A549 (cell line): ENCODE results near the gene CGREF1. TPM values are rescaled to one million over a fixed set of nuclear protein-coding genes. Genes with fewer than 3 reads are reported as not detected.

Experiments used
- ATAC-seq, 2 experiments: fragments of 200-7000 bp in 1 of 2; fragments of >200 bp in 1 of 2; cut with Nextera tagmentation in 1 of 2; cut with Tn5 transposase in 1 of 2; 3 replicates each; pipeline versions ENCODE4 v1.8.0 to v1.9.1; 2018 to 2020; ENCODE audit warnings: mild to moderate bottlenecking in 1 of 2, moderate library complexity in 1 of 2
- CTCF ChIA-PET: fragments of 300-600 bp; sonication (Branson Sonifier 250); formaldehyde crosslinking; extraction: SDS; loops from one replicate; lab custom pipeline; 2021; ENCODE audit warnings: antibody characterized with exemption, inconsistent platforms; lab: Yijun Ruan, JAX
- POLR2A ChIA-PET: fragments of 350-600 bp; formaldehyde crosslinking; extraction: SDS; loops from one replicate; lab custom pipeline; 2021; ENCODE audit warnings: antibody characterized with exemption, inconsistent platforms; lab: Yijun Ruan, JAX
- DNase-seq, 2 experiments: peaks; one replicate each; pipeline versions ENCODE4 v3.0.0 to v3.0.0-alpha.2; 2011 to 2016; ENCODE audit warnings: low read depth in 1 of 2, low spot score in 1 of 2
- FAIRE-seq: peaks from 2 replicates; lab custom pipeline; 2011; peaks lifted over from hg19 to GRCh38; lab: Jason Lieb, UNC
- H3K27ac ChIP-seq, 2 experiments: fragments of >200 bp; sonication (Bioruptor Twin); formaldehyde crosslinking; 3 replicates each; pipeline ENCODE4 v1.5.1; 2016 to 2017
- H3K4me1 ChIP-seq: fragments of >200 bp; sonication (Bioruptor Twin); formaldehyde crosslinking; 3 replicates; pipeline ENCODE4 v1.6.1; 2016
- H3K4me2 ChIP-seq: fragments of >200 bp; sonication (Bioruptor Twin); formaldehyde crosslinking; 3 replicates; pipeline ENCODE4 v1.6.1; 2016
- H3K4me3 ChIP-seq: fragments of >200 bp; sonication (Bioruptor Twin); formaldehyde crosslinking; 3 replicates; pipeline ENCODE4 v1.5.1; 2016
- H3K9me3 ChIP-seq: fragments of >200 bp; sonication (Bioruptor Twin); formaldehyde crosslinking; 3 replicates; pipeline ENCODE4 v1.6.1; 2016
- ATOH8 ChIP-seq: fragments of 250-450 bp; sonication (Bioruptor Pico); IDR thresholded peaks from 2 replicates; pipeline ENCODE4 v1.5.0; 2020; ENCODE audit warnings: low read depth, mild to moderate bottlenecking, moderate library complexity
- CBX2 ChIP-seq: fragments of 200-600 bp; sonication (generic); IDR thresholded peaks from 2 replicates; pipeline ENCODE4 v1.6.1; 2016; ENCODE audit warnings: low read depth, mild to moderate bottlenecking, borderline replicate concordance
- E2F6 ChIP-seq: IDR thresholded peaks from 2 replicates; pipeline ENCODE4 v1.6.1; 2012; ENCODE audit warnings: low read depth, borderline replicate concordance
- EHMT2 ChIP-seq: fragments of 200-600 bp; sonication (generic); IDR thresholded peaks from 2 replicates; pipeline ENCODE4 v1.6.1; 2016; ENCODE audit warnings: antibody characterized with exemption, low read depth, mild to moderate bottlenecking, moderate library complexity
- ESRRA ChIP-seq: fragments of 150-350 bp; IDR thresholded peaks from 2 replicates; pipeline ENCODE4 v1.6.1; 2014; ENCODE audit warnings: mild to moderate bottlenecking, low read length, borderline replicate concordance
- FOXS1 ChIP-seq: fragments of 250-450 bp; sonication (Bioruptor Pico); IDR thresholded peaks from 2 replicates; pipeline ENCODE4 v1.5.0; 2020; ENCODE audit warnings: mild to moderate bottlenecking, moderate library complexity
- HEYL ChIP-seq: fragments of 250-450 bp; sonication (Bioruptor Pico); IDR thresholded peaks from 2 replicates; pipeline ENCODE4 v1.8.0; 2021; ENCODE audit warnings: mild to moderate bottlenecking, moderate library complexity
- HOXA7 ChIP-seq: fragments of 250-450 bp; sonication (Bioruptor Pico); IDR thresholded peaks from 2 replicates; pipeline ENCODE4 v1.5.0; 2020; ENCODE audit warnings: mild to moderate bottlenecking, moderate library complexity
- HOXB13 ChIP-seq: fragments of 250-450 bp; sonication (Bioruptor Pico); IDR thresholded peaks from 2 replicates; pipeline ENCODE4 v1.5.0; 2020; ENCODE audit warnings: low read depth, mild to moderate bottlenecking, moderate library complexity
- HOXB5 ChIP-seq: fragments of 250-450 bp; sonication (Bioruptor Pico); IDR thresholded peaks from 2 replicates; pipeline ENCODE4 v1.5.0; 2020; ENCODE audit warnings: mild to moderate bottlenecking, moderate library complexity
- MAX ChIP-seq: IDR thresholded peaks from 2 replicates; pipeline ENCODE4 v1.6.1; 2012
- MYC ChIP-seq: IDR thresholded peaks from 2 replicates; pipeline ENCODE4 v1.6.1; 2012; ENCODE audit warnings: mild to moderate bottlenecking, inconsistent platforms, low read length, improper control_type of control experiment, borderline replicate concordance
- POLR2A ChIP-seq: IDR thresholded peaks from 2 replicates; pipeline ENCODE4 v1.6.1; 2012; ENCODE audit warnings: mild to moderate bottlenecking, low read length
- SMC3 ChIP-seq: fragments of >200 bp; sonication (Bioruptor Twin); formaldehyde crosslinking; IDR thresholded peaks from 3 replicates; pipeline ENCODE4 v1.6.1; 2018; ENCODE audit warnings: inconsistent platforms
- WGBS: methylation state at CpG from one replicate; pipeline ENCODE4 v1.1.6; 2017; ENCODE audit errors: missing lambda C conversion rate; 5-methylcytosine and 5-hydroxymethylcytosine counted together
- polyA minus RNA-seq: library from RNA; depleted of rRNA, polyadenylated mRNA; stranded (reverse); fragments of >200 nt; gene quantifications from 2 replicates; pipeline ENCODE4 v1.2.3, GENCODE V29; 2011; rRNA and poly(A)+ RNA removed
- polyA plus RNA-seq, 4 experiments: library from polyadenylated mRNA; depleted of rRNA in 3 of 4; stranded (reverse); fragments of >200 nt; fragmentation: RNase III in 1 of 4; extraction: RNeasy Plus Mini Kit Qiagen cat#74134 plus additional on column Dnase treatment in 1 of 4; gene quantifications; 2 replicates in 3 of 4; 3 replicates in 1 of 4; pipeline ENCODE4 v1.2.3, GENCODE V29; 2011 to 2017

Gene CGREF1
- polyA plus RNA-seq (2011; rRNA removed): 5.8 and 6.6 TPM in 2 replicates
- 8.1 and 8.2 TPM in 2 replicates for polyA plus RNA-seq (2012; cell fraction: cytosol; rRNA removed)
- 6.9 and 8.1 TPM in 2 replicates for polyA plus RNA-seq (2012; cell fraction: nucleus; rRNA removed)
- 4.5 to 5.4 TPM (median 5.1 TPM) in 3 replicates for polyA plus RNA-seq (2017; fragmentation: RNase III; extraction: RNeasy Plus Mini Kit Qiagen cat#74134 plus additional on column Dnase treatment)
- 4.7 and 5.3 TPM in 2 replicates for polyA minus RNA-seq

GRCh38 chr2:27118525-27119329 lies at the start of gene CGREF1:
TSS of gene CGREF1 (minus strand) at chr2:27119128. CDS start at chr2:27104366, 14,762 bp downstream.
- H3K4me3 ChIP-seq: peak within 1 kb of the TSS; percentile 56
- DNase-seq: peak; percentile 33 to 36
- peak; percentile 85 for TF ChIP-seq MAX
- 0 out of 2 replicates have a peak, but pooled peaks have one; percentile 34 for TF ChIP-seq ATOH8 (CRISPR knock-in tag)
- TF ChIP-seq HOXB5 (CRISPR knock-in tag): peak; percentile 47; the same call in 1 of the 2 replicates
- no peak for TF ChIP-seq HOXB13
- TF ChIP-seq CBX2: no peak
- TF ChIP-seq POLR2A: peak; percentile 30; the same call in 1 of the 2 replicates
- TF ChIP-seq E2F6: 0 out of 2 replicates have a peak, but pooled peaks have one; percentile 3
- TF ChIP-seq, all 56 proteins: peak for 5
- FAIRE-seq: no peak
- Histone ChIP-seq H3K27ac (peak within 1 kb of the TSS; percentile 71 to 88), H3K4me2 (peak within 1 kb of the TSS; percentile 86), H3K4me1 (0 out of 3 replicates have a peak, but pooled peaks cover 4% of the 10 kb centered on the region), H3K9me3 (no peaks in the 10 kb centered on the region)
- ChIA-PET POLR2A (no interaction called here), CTCF (interaction anchor here (0.9 to 3.4 kb wide), 5 partner anchors 13 to 272 kb away, joined by 3 to 14 read pairs (median 3); no protein-coding TSS in a partner anchor)
- 39% methylated on average over 53 of the region's 84 CpGs for WGBS
- peak; percentile 32 to 35; a peak in 5 of 6 replicates for ATAC-seq

- Histone ChIP-seq H3K4me2 (no peak overlapping the region), H3K4me3 (no peak overlapping the region), H3K4me1 (no peaks in the 10 kb centered on the region), H3K9me3 (no peaks in the 10 kb centered on the region), H3K27ac (no peak overlapping the region)
- TF ChIP-seq EHMT2 (no peak), HOXA7 (CRISPR knock-in tag) (no peak), SMC3 (no peak), HEYL (CRISPR knock-in tag) (no peak), HOXB5 (CRISPR knock-in tag) (no peak), FOXS1 (CRISPR knock-in tag) (no peak), MYC (no peak), ESRRA (no peak)
- DNase-seq (no peak), ATAC-seq (no peak), FAIRE-seq (no peak)
- CTCF ChIA-PET: interaction anchor here (0.7 to 1.7 kb wide), 5 partner anchors 8 to 68 kb away, joined by 3 to 6 read pairs (median 4); partner anchors contain the start of gene ABHD1
- WGBS: 67% methylated on average over 8 of the region's 8 CpGs
- POLR2A ChIA-PET: no interaction called here
These were observed 46.2 kb upstream of the CGREF1 start for GRCh38 chr2:27164960-27165763.
